G401.6 (cell line): Measurements from ENCODE around the gene GUK1.
A peak's percentile ranks its signal among the peaks of the same experiment; 100 is the strongest.
"Not testable (repeated sequence)": the region's sequence is repeated elsewhere in the genome, so short reads cannot be mapped to it uniquely, and the experiment has no call there.

Source experiments
- FAIRE-seq: peaks from 2 replicates; lab custom pipeline; 2012; peaks lifted over from hg19 to GRCh38; lab: Jason Lieb, UNC

Gene GUK1

DNA sequence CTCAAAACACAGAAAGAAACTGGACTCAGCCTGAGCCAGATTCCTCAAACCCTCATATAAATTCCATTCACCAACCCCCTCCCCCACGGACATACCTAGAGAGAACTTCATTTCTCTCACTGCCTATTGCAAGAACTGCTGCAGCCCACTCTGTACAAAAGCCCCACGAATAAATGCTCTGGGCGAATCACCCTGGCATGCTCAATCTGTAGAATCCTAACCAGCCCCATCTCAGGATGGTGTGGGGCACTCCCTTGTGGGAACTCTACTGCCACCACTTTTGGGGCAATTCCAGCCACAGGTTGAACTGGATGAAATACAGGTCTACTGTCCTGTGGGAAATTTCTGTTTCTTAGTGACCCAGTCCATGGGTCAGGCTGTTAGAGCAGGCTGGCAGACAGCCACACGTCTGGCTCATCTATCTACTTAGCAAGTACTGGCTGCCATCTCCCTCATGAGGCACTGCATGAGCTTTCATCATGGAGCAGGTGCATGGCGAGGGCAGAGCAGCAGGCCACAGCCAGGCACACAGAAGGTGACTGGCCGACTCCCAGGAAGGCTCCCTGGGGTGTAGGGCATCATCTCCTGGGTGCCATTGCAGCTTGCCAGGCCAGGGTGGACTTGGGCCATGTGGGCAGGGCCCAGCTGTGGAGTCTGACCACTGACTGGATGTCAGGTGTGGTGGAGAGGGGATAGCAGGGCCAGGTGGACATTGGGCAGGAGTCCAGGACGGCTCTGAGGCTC lies 35.4 kb upstream of the GUK1 start:
- no peak for FAIRE-seq

GRCh38 chr1:228105270-228105995 lies 34.6 kb upstream of the GUK1 start:
- FAIRE-seq = no peak

DNA sequence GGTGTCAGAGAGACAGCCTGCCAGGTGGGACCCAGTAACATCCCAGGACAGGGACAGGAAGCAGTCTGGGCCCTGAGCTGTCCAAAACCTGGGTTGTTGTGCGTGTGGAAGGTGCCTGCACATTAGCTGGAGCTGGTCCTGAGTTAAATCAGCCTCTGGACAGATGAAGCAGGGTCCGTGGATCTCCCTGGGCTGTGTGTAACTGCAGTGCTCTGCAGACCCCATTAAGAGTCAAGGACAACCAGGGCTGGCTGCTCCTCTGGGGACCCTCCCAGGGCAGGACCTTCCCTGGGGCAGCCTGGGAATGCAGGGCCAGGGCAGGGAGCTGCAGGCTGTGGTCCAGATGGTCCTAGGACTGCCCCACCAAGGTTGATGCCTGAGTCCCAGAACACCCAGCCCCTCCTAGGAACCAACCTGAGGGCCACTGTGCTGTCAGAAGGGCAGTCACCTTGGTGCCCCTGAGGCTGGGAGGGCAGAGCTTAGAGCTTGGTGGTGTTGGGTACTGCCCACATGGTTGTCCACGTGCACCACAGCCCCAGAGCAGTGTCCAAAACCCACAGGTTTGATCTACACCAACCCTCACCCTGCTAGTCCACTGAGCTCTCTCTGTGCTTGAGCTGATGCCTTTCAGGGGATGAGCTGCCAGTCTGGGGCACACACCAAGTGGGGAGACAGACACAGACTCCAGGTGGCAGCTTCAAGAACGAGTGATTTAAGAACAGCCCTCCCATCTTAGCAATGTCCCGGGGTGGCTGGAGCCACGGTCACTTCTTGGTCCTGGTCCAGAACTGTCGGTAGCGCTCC lies 33.9 kb upstream of the GUK1 start:
- no peak for FAIRE-seq

- no peak for FAIRE-seq
These were observed 33.4 kb upstream of the GUK1 start for GRCh38 chr1:228106800-228107054.

DNA sequence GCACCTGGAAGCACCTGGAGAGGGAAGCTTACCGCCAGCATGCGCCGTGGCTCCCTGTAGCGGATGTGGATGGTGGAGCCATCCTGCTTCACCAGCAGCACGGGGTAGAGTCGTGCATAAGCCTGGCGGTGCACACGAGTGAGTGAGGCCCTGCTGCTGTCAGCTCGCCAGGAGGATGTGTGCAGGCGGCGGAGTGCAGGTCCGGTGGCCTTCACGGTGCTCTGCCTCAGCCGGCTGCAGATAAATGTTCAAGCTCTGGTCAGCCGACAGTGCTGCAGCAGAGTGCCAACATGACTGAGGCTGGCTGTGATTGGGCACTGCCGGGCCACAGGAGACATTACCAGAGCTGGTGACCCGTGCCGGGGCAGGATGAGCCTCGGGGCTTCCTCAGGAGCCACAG lies 32.4 kb upstream of the GUK1 start:
- FAIRE-seq = no peak

- no peak for FAIRE-seq
These were observed 31.9 kb upstream of the GUK1 start for GRCh38 chr1:228108055-228108690.

- FAIRE-seq = no peak
These were observed 31.4 kb upstream of the GUK1 start for GRCh38 chr1:228108742-228109072.

DNA sequence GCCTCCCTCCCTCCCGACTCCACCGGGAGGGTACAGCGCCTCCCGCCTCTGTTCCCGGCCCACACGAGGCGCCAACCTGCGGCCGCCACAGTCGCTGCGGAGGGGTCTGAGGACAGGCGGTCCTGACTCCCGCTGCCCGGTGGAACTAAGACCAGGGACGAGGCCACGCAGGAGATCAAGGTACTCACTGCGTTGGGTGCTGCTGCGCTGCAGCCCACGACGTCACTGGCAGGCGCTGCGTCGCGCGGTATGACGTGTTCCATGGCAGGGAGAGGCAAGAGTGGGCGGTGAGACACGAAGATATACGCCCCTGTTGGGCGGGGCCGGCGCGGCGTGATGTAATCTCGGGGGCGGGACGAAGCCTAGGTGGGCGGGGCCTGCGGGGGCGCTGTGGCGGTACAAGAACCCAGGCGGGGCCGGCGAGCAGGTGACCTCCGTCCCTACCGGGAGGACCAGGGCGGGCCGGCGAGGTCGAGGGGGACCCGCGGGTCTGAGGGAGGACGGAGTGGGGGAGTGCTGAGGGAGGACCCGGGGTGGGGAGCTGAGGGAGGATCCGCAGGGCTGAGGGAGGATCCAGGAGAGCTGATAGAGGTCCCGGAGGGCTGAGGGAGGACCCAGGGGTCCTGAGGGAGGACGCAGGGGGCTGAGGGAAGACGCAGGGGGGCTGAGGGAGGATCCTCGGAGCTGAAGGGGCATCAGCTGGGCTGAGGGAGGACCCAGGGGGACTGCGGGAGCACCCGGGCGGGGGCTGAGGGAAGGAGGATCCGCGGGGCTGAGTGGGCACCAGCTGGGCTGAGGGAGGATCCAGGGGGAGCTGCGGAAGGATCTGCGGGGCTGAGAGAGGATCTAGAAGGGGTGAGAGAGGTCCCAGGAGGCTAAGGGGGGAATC lies 30.8 kb upstream of the GUK1 start, which contains the start of gene MRPL55:
MRPL55 (minus strand) TSS at position 227 of the 889 bp plus-strand sequence. CDS start 1,039 bp downstream, outside the sequence.
- peak; percentile 84 for FAIRE-seq

DNA sequence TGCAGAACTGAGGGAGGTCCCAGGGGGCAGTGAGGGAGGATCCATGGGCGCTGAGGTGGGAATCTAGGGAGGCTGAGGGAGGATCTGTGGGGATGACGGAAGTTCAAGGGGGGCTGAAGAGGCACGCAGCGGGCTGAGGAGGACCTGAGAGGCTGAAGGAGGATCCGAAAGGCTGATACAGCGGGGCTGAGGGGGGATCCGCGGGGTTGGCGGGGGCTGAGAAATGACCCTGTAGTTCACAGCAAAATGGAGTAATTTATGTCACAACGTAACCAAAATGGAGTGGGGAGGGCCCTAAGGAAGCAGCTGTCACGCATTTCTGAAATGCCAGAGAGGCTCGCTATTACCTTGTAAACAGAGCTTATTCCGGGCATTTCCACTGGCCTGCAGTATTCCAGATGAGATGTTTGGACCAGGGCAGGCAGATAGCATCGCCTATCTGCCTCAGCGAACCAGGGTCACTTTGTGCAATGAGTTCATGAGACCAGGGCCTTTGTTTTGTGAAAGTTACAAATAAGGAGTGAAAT lies 30.1 kb upstream of the GUK1 start:
- no peak for FAIRE-seq

DNA sequence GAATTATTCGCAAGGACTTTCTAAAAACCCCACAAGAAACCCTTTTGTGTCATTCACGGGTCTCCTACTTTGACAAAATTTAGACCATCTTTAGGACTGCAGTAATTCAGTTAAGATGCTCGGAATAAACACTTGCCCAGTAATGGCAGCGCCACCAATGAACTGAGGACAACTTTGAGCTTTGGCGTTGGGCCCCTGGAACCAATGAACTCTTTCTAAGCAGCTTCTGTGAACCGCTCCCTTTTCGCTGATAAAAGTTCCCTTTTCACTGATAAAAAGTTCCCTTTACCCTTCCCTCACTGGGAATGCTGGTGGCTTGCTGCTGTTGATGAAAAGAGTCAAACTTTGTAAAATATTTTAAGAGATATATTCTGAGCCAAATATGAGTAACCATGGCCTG lies 29.5 kb upstream of the GUK1 start:
- no peak for FAIRE-seq

DNA sequence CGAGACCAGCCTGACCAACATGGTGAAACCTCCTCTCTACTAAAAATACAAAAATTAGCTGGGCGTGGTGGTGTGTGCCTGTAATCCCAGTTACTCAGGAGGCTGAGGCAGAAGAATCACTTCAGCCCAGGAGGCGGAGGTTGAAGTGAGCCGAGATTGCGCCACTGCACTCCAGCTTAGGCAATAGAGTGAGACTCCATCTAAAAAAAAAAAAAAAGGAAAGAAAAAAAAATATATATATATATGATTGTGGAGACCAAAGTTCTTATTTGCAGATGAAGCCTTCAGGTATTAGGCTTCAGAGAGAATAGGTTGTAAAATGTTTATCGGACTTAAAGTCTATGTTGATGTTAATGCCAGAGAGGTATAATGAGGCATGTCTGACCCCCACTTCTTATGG lies 28.8 kb upstream of the GUK1 start:
- FAIRE-seq = not testable (repeated sequence)

GRCh38 chr1:228112167-228112566 lies 27.9 kb upstream of the GUK1 start:
- FAIRE-seq = no peak

GRCh38 chr1:228112617-228113016 lies 27.5 kb upstream of the GUK1 start:
- no peak for FAIRE-seq

GRCh38 chr1:228114827-228115226 lies 25.3 kb upstream of the GUK1 start:
- peak; percentile 72 for FAIRE-seq

DNA sequence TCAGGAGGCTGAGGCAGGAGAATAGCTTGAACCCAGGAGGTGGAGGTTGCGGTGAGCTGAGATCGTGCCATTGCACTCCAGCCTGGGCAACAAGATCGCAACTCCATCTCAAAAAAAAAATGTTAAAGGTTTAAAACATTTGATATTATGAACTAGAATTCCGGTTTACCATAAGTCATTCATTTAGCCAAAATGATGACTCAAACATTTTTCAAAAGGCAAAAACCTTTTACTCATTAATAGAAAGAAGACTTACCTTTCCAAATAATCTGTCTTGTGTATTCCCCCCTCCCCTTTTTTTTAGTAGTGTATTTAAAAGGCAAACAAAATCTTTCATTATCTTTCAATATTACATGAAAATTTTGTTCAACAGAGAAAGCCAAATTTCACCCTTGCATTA lies 22.7 kb upstream of the GUK1 start:
- FAIRE-seq = no peak

DNA sequence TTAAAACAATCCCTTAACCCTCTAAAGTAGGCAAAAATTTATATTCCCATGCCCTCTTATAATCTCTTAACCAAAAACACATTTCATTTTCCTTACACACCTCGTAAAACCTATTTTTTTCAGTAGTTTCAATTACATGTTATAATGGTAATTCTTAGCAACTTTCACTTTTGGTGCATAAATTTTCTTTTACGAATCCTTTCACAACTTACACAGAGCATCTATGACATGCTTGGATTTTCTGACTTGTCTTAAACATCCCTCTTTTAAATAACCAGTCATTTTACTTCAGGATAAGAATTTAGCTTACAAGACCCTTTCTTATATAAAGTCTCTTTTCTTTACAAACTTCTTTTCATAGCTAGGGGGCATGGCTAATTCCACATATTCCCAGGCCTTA lies 22.0 kb upstream of the GUK1 start:
- FAIRE-seq = no peak

DNA sequence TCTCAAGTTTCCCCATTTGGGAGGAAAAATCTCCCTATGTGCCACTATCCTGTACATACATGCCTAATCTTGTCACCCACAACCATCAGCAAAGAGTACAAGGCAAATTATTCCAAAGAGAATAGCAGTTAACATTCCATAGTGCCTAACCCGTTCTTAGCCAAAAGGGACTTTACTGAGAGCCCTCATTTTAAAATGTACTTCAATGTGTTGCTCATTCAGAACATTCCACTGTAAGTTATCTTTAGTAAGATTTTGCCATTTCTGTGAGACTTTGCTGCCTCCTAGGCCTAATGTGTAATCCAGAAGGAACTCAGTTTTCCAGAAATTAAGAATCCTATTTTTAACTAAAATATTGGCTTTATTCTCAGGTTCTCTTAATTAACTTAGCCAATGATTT lies 19.7 kb upstream of the GUK1 start:
- FAIRE-seq = no peak

GRCh38 chr1:228120857-228121489 lies 19.1 kb upstream of the GUK1 start:
- no peak for FAIRE-seq

GRCh38 chr1:228122921-228123441 lies 17.1 kb upstream of the GUK1 start:
- no peak for FAIRE-seq

GRCh38 chr1:228123505-228123904 lies 16.6 kb upstream of the GUK1 start:
- FAIRE-seq = no peak

GRCh38 chr1:228125185-228125584 lies 14.9 kb upstream of the GUK1 start:
- FAIRE-seq = no peak
